SK-N-SH (cell line): ENCODE data around the gene EYA2. TPM values are rescaled to one million over a fixed set of nuclear protein-coding genes. Genes with fewer than 3 reads are reported as not detected.

Experiments used
- CTCF ChIA-PET: fragments of 300-600, 350-600 bp; formaldehyde crosslinking; extraction: SDS; loops from one replicate; lab custom pipeline; 2021; lab: Yijun Ruan, JAX
- POLR2A ChIA-PET: fragments of 350-600 bp; sonication (Branson Sonifier 250); formaldehyde crosslinking; extraction: SDS; loops from one replicate; lab custom pipeline; 2020; ENCODE audit warnings: antibody characterized with exemption, inconsistent platforms; lab: Yijun Ruan, JAX
- DNase-seq: peaks from one replicate; pipeline ENCODE4 v3.0.0; 2012
- H2AFZ ChIP-seq: fragments of 200-600 bp; sonication (generic); 2 replicates; pipeline ENCODE4 v1.8.1; 2016; ENCODE audit warnings: antibody characterized with exemption, mild to moderate bottlenecking, low read depth
- H3F3A ChIP-seq: fragments of 200-600 bp; sonication (generic); replicated peaks from 2 replicates; pipeline ENCODE3; 2016; ENCODE audit warnings: antibody characterized with exemption, mild to moderate bottlenecking; ENCODE audit not compliant: insufficient read depth
- H3K27ac ChIP-seq, 2 experiments: fragments of 200-500 bp in 1 of 2; fragments of 200-600 bp in 1 of 2; sonication (Bioruptor generic) in 1 of 2; sonication (generic), shearing (Covaris generic) in 1 of 2; 2 replicates each; pipeline versions ENCODE4 v1.5.1 to v1.6.1; 2014 to 2016; ENCODE audit warnings: low read depth in 2 of 2, inconsistent platforms in 1 of 2, low read length in 1 of 2, mild to moderate bottlenecking in 1 of 2, mixed read lengths in 1 of 2
- H3K27me3 ChIP-seq: fragments of 200-600 bp; sonication (generic), shearing (Covaris generic); 2 replicates; pipeline ENCODE4 v1.6.1; 2016; ENCODE audit warnings: mixed run types; ENCODE audit not compliant: insufficient read depth
- H3K36me3 ChIP-seq, 2 experiments: fragments of 200-500 bp in 1 of 2; fragments of 200-600 bp in 1 of 2; sonication (Bioruptor generic) in 1 of 2; sonication (generic) in 1 of 2; replicated peaks in 1 of 2; 2 replicates each; pipeline versions ENCODE3 to v1.5.1; 2014 to 2016; ENCODE audit warnings: low read length in 1 of 2, mild to moderate bottlenecking in 1 of 2; ENCODE audit not compliant: insufficient read depth in 2 of 2, control insufficient read depth in 1 of 2
- H3K4me1 ChIP-seq, 2 experiments: fragments of 200-500 bp in 1 of 2; fragments of 200-600 bp in 1 of 2; sonication (Bioruptor generic) in 1 of 2; sonication (generic), shearing (Covaris generic) in 1 of 2; 2 replicates each; pipeline versions ENCODE4 v1.5.1 to v1.6.1; 2014 to 2016; ENCODE audit warnings: low read depth in 1 of 2, low read length in 1 of 2, mixed run types in 1 of 2; ENCODE audit not compliant: insufficient read depth in 2 of 2, control insufficient read depth in 1 of 2
- H3K4me2 ChIP-seq: fragments of 200-600 bp; sonication (generic), shearing (Covaris generic); 2 replicates; pipeline ENCODE4 v1.6.1; 2017; ENCODE audit warnings: mixed run types
- H3K4me3 ChIP-seq, 2 experiments: fragments of 200-500 bp in 1 of 2; fragments of 200-600 bp in 1 of 2; sonication (Bioruptor generic) in 1 of 2; sonication (generic), shearing (Covaris generic) in 1 of 2; 2 replicates each; pipeline versions ENCODE4 v1.5.1 to v1.8.1; 2014 to 2016; ENCODE audit warnings: low read depth in 2 of 2, inconsistent platforms in 1 of 2, low read length in 1 of 2, mild to moderate bottlenecking in 1 of 2, mixed read lengths in 1 of 2, moderate library complexity in 1 of 2
- H3K79me2 ChIP-seq: fragments of 200-600 bp; sonication (generic); 2 replicates; pipeline ENCODE4 v1.8.1; 2017; ENCODE audit warnings: mild to moderate bottlenecking; ENCODE audit not compliant: insufficient read depth
- H3K9ac ChIP-seq: fragments of 200-600 bp; sonication (generic); 2 replicates; pipeline ENCODE4 v1.6.1; 2017; ENCODE audit warnings: mixed run types
- H3K9me2 ChIP-seq: fragments of 200-600 bp; sonication (generic); 2 replicates; pipeline ENCODE4 v1.6.1; 2017; ENCODE audit warnings: mixed run types
- H3K9me3 ChIP-seq: fragments of 200-600 bp; sonication (generic); 2 replicates; pipeline ENCODE4 v1.6.1; 2017; ENCODE audit warnings: mixed run types, mild to moderate bottlenecking, moderate library complexity
- H4K20me1 ChIP-seq: fragments of 200-600 bp; sonication (generic); 2 replicates; pipeline ENCODE4 v1.6.1; 2017; ENCODE audit warnings: mild to moderate bottlenecking, mixed run types; ENCODE audit not compliant: insufficient read depth
- CHD2 ChIP-seq: fragments of 150-350 bp; IDR thresholded peaks from 2 replicates; pipeline ENCODE4 v1.6.1; 2018; ENCODE audit warnings: low read length; ENCODE audit not compliant: partially characterized antibody
- CTCF ChIP-seq: fragments of 200-600 bp; sonication (generic); IDR thresholded peaks from 2 replicates; pipeline ENCODE4 v1.6.1; 2017; ENCODE audit warnings: antibody characterized with exemption, mild to moderate bottlenecking, moderate library complexity
- ELF1 ChIP-seq: IDR thresholded peaks from 2 replicates; pipeline ENCODE4 v1.4.0; 2012
- EP300 ChIP-seq, 2 experiments: IDR thresholded peaks; 2 replicates each; pipeline versions ENCODE4 v1.4.0 to v1.6.1; 2012; ENCODE audit warnings: borderline replicate concordance in 1 of 2, low read depth in 1 of 2, low read length in 1 of 2
- GATA2 ChIP-seq: sonication (generic); formaldehyde crosslinking; IDR thresholded peaks from 2 replicates; pipeline ENCODE4 v1.5.0; 2020; ENCODE audit warnings: mild to moderate bottlenecking, missing genetic modification reagents
- JUND ChIP-seq: IDR thresholded peaks from 2 replicates; pipeline ENCODE4 v1.4.0; 2012
- MXI1 ChIP-seq: IDR thresholded peaks from 2 replicates; pipeline ENCODE4 v1.6.1; 2012; ENCODE audit warnings: mild to moderate bottlenecking, low read depth, low read length, improper control_type of control experiment
- NRF1 ChIP-seq: IDR thresholded peaks from 2 replicates; pipeline ENCODE4 v1.6.1; 2012; ENCODE audit warnings: low read depth, mild to moderate bottlenecking, low read length
- RCOR1 ChIP-seq: fragments of 150-350 bp; IDR thresholded peaks from 2 replicates; pipeline ENCODE4 v1.6.1; 2017; ENCODE audit warnings: antibody characterized with exemption, low read length
- RFX5 ChIP-seq: IDR thresholded peaks from 2 replicates; pipeline ENCODE4 v1.6.1; 2012; ENCODE audit warnings: mild to moderate bottlenecking, improper control_type of control experiment, low read length
- YY1 ChIP-seq: IDR thresholded peaks from 2 replicates; pipeline ENCODE4 v1.4.0; 2012; ENCODE audit warnings: low read depth, mild to moderate bottlenecking
- WGBS: methylation state at CpG from one replicate; pipeline ENCODE4 v1.1.6; 2017; ENCODE audit warnings: low lambda C conversion rate; 5-methylcytosine and 5-hydroxymethylcytosine counted together
- polyA plus RNA-seq, 3 experiments: library from polyadenylated mRNA; depleted of rRNA; stranded (reverse); fragments of >200 nt; gene quantifications; 2 replicates each; pipeline ENCODE4 v1.2.3, GENCODE V29; 2012
- TF ChIP-seq, protein P1 (sequence below): IDR thresholded peaks from 2 replicates; pipeline ENCODE4 v1.4.0; 2012; ENCODE audit warnings: low read depth
- TF ChIP-seq, protein P2 (sequence below): IDR thresholded peaks from 2 replicates; pipeline ENCODE4 v1.6.1; 2012; ENCODE audit warnings: mild to moderate bottlenecking, low read depth, low read length, moderate library complexity

EYA2 gene
- 0.05 TPM in 1 of 2 replicates, not detected in the other for polyA plus RNA-seq (2012; rRNA removed)
- polyA plus RNA-seq (2012; cell fraction: cytosol; rRNA removed) = 0.01 TPM in 1 of 2 replicates, not detected in the other
- polyA plus RNA-seq (2012; cell fraction: nucleus; rRNA removed) = 0.14 TPM in 1 of 2 replicates, not detected in the other

GRCh38 chr20:46894579-46894958 is at the start of gene EYA2:
Gene EYA2, plus strand, starts transcription at chr20:46894843. Its CDS starts 95,168 bp downstream, at chr20:46990011.
- CTCF ChIA-PET = no interaction called here
- H3K36me3 ChIP-seq = no peaks in the 10 kb centered on the region
- H2AFZ ChIP-seq = no peak within 1 kb of the TSS
- H3K27me3 ChIP-seq = peaks cover 35% of the 10 kb centered on the region; the same call in 1 of the 2 replicates
- H3K9ac ChIP-seq = no peak within 1 kb of the TSS
- H3K4me1 ChIP-seq = no peaks in the 10 kb centered on the region; a peak in 1 of 4 replicates
- H3K9me3 ChIP-seq = no peaks in the 10 kb centered on the region
- peak; percentile 72 for DNase-seq
- H3K79me2 ChIP-seq = no peaks in the 10 kb centered on the region
- no peaks in the 10 kb centered on the region for H3F3A ChIP-seq
- peak within 1 kb of the TSS; percentile 37; the same call in 1 of the 2 replicates for H3K4me2 ChIP-seq
- WGBS = 5% methylated on average over 15 of the region's 52 CpGs
- no peaks in the 10 kb centered on the region for H4K20me1 ChIP-seq
- H3K9me2 ChIP-seq = no peaks in the 10 kb centered on the region
- TF ChIP-seq, protein P1, sequence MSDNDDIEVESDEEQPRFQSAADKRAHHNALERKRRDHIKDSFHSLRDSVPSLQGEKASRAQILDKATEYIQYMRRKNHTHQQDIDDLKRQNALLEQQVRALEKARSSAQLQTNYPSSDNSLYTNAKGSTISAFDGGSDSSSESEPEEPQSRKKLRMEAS = no peak
- TF ChIP-seq, protein P2, sequence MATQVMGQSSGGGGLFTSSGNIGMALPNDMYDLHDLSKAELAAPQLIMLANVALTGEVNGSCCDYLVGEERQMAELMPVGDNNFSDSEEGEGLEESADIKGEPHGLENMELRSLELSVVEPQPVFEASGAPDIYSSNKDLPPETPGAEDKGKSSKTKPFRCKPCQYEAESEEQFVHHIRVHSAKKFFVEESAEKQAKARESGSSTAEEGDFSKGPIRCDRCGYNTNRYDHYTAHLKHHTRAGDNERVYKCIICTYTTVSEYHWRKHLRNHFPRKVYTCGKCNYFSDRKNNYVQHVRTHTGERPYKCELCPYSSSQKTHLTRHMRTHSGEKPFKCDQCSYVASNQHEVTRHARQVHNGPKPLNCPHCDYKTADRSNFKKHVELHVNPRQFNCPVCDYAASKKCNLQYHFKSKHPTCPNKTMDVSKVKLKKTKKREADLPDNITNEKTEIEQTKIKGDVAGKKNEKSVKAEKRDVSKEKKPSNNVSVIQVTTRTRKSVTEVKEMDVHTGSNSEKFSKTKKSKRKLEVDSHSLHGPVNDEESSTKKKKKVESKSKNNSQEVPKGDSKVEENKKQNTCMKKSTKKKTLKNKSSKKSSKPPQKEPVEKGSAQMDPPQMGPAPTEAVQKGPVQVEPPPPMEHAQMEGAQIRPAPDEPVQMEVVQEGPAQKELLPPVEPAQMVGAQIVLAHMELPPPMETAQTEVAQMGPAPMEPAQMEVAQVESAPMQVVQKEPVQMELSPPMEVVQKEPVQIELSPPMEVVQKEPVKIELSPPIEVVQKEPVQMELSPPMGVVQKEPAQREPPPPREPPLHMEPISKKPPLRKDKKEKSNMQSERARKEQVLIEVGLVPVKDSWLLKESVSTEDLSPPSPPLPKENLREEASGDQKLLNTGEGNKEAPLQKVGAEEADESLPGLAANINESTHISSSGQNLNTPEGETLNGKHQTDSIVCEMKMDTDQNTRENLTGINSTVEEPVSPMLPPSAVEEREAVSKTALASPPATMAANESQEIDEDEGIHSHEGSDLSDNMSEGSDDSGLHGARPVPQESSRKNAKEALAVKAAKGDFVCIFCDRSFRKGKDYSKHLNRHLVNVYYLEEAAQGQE = no peak
- no peak for TF ChIP-seq NRF1
- TF ChIP-seq CHD2 = no peak
- TF ChIP-seq JUND = no peak
- TF ChIP-seq CTCF = no peak
- TF ChIP-seq RFX5 = no peak
- no peak for TF ChIP-seq EP300 (IDR thresholded peaks at IDR 0.05; ENCODE audit: borderline replicate concordance in 1 of 2, low read depth in 1 of 2, low read length in 1 of 2)
- no peak within 1 kb of the TSS for H3K27ac ChIP-seq
- peak within 1 kb of the TSS in 1 of 2 experiments; percentile 27; a peak in 2 of 4 replicates for H3K4me3 ChIP-seq
- POLR2A ChIA-PET = no interaction called here

GRCh38 chr20:46844965-46845364 is 49.7 kb upstream of the EYA2 start:
- Histone ChIP-seq H3K27ac (no peak overlapping the region), H2AFZ (no peak overlapping the region), H3K9me2 (no peaks in the 10 kb centered on the region), H3K4me1 (no peaks in the 10 kb centered on the region), H3K79me2 (no peaks in the 10 kb centered on the region), H3K4me2 (no peak overlapping the region), H3K36me3 (no peaks in the 10 kb centered on the region), H3K27me3 (no peaks in the 10 kb centered on the region), H3K4me3 (no peak overlapping the region), H3K9ac (no peak overlapping the region), H3K9me3 (no peaks in the 10 kb centered on the region), H3F3A (no peaks in the 10 kb centered on the region), H4K20me1 (no peaks in the 10 kb centered on the region)
- TF ChIP-seq RCOR1 = no peak
- no peak for TF ChIP-seq GATA2 (CRISPR knock-in tag)
- no peak for TF ChIP-seq YY1
- TF ChIP-seq ELF1 = no peak
- TF ChIP-seq, protein P1 = no peak
- no peak for TF ChIP-seq MXI1
- POLR2A ChIA-PET = no interaction called here
- no peak for DNase-seq
- CTCF ChIA-PET = no interaction called here
- WGBS = 60% methylated on average over 9 of the region's 9 CpGs
